A673 (cell line): ENCODE measurements around the gene RNF40.

Source experiments
- CTCF ChIP-seq: fragments of 300-800, 200-600 bp; sonication (generic); conservative IDR thresholded peaks from 2 replicates; pipeline ENCODE4 v1.5.1; 2017; ENCODE audit warnings: low read depth, mild to moderate bottlenecking, antibody characterized with exemption, low read length, moderate library complexity, mixed read lengths
- EZH2 ChIP-seq: fragments of 200-600 bp; sonication (generic); IDR thresholded peaks from 2 replicates; pipeline ENCODE4 v1.6.1; 2017; ENCODE audit warnings: borderline replicate concordance, low read depth, mild to moderate bottlenecking, mixed read lengths, antibody characterized with exemption, low read length; ENCODE audit not compliant: poor library complexity, severe bottlenecking

GRCh38 chr16:30797670-30798309 lies 35.7 kb downstream of the RNF40 start:
- TF ChIP-seq EZH2 (no peak), CTCF (peak; percentile 23; the same call in 1 of the 2 replicates)
